ENCODE data around the gene DONSON. TPM values are rescaled to one million over a fixed set of nuclear protein-coding genes. Genes with fewer than 3 reads are reported as not detected.
"Not testable (repeated sequence)": the region's sequence is repeated elsewhere in the genome, so short reads cannot be mapped to it uniquely, and the experiment has no call there.

Gene DONSON, protein sequence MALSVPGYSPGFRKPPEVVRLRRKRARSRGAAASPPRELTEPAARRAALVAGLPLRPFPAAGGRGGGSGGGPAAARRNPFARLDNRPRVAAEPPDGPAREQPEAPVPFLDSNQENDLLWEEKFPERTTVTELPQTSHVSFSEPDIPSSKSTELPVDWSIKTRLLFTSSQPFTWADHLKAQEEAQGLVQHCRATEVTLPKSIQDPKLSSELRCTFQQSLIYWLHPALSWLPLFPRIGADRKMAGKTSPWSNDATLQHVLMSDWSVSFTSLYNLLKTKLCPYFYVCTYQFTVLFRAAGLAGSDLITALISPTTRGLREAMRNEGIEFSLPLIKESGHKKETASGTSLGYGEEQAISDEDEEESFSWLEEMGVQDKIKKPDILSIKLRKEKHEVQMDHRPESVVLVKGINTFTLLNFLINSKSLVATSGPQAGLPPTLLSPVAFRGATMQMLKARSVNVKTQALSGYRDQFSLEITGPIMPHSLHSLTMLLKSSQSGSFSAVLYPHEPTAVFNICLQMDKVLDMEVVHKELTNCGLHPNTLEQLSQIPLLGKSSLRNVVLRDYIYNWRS
- 5.0 TPM for total RNA-seq
- long read RNA-seq, partial matches to known transcripts = 0 of 10 reads
- long read RNA-seq, other reads (novel, unspliced or antisense) = 8 of 10 reads

DNA sequence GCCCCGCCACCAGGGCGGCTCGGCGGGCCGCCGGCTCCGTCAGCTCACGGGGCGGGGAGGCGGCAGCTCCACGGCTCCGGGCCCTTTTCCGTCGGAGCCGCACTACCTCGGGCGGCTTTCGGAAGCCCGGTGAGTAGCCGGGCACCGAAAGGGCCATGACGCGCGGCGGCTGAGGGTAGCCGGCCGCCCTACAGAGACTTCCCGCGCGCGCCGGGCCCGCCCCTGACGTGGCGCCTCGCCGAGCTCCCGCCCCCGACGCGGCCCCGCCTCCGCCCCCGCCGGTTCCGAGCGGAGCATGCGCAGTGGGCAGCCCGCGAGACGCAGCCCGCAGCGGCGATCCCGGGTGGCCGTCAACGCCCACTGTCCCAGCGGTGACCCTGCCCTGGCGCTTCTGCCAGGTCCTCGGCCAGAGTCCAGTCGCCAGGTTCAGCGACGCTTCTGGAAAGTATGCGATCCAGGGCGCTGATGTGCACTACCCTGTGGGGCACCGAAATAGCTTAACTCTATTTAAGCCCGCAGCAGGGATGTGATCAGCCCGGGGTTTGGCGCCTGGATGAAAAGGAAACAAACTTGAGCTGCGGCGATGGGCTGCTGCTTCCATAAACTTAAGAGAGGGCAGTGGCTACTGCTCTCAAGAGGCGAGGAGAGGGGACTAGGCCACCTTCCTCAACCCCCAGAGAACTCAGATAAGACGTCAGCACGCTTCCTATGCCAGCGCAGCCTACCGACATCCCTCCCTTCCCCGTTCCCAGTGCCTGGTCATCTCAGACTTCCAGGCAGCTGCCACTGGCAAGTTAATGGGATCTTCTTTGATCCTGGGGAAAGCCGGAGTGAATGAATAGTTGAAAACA lies at the start of gene DONSON:
Gene DONSON (minus strand): TSS at position 200 of the 851 bp plus-strand sequence. CDS start 43 bp downstream, at position 157.
- DNase-seq (peak; percentile 91), ATAC-seq (peak; percentile 99)
- Histone ChIP-seq H3K27ac (peak within 1 kb of the TSS; percentile 87), H3K27me3 (ENCODE audit: low read depth) (no peaks in the 10 kb centered on the region), H3K36me3 (no peaks in the 10 kb centered on the region), H3K4me1 (peaks cover 11% of the 10 kb centered on the region), H3K4me3 (peak within 1 kb of the TSS; percentile 83), H3K9me3 (no peaks in the 10 kb centered on the region)
- TF ChIP-seq, protein P1, sequence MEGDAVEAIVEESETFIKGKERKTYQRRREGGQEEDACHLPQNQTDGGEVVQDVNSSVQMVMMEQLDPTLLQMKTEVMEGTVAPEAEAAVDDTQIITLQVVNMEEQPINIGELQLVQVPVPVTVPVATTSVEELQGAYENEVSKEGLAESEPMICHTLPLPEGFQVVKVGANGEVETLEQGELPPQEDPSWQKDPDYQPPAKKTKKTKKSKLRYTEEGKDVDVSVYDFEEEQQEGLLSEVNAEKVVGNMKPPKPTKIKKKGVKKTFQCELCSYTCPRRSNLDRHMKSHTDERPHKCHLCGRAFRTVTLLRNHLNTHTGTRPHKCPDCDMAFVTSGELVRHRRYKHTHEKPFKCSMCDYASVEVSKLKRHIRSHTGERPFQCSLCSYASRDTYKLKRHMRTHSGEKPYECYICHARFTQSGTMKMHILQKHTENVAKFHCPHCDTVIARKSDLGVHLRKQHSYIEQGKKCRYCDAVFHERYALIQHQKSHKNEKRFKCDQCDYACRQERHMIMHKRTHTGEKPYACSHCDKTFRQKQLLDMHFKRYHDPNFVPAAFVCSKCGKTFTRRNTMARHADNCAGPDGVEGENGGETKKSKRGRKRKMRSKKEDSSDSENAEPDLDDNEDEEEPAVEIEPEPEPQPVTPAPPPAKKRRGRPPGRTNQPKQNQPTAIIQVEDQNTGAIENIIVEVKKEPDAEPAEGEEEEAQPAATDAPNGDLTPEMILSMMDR (IDR thresholded peaks at IDR 0.05) = no peak
- intact Hi-C loops (cut with DNase I) = no loop called here

DNA sequence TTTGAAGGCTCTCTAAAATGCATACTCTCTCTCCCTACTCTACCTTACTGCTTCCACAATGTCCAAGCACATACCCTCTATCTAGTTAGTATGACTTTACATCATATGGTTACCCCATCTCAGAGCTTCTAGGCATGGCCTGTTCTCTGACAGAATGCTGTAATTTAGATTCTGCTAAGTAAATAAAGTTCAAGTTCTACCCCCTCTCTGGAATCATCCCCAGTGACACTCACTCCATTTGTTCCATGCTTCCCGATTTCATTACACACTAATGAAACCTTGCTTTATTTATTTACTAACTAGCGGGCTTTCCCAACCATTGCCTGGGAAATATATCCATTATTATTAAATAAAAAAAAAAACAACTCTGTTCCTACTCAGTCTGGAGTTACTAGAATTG lies 45.8 kb upstream of the DONSON start:
- H3K4me1 ChIP-seq = no peaks in the 10 kb centered on the region
- H3K27me3 ChIP-seq (ENCODE audit: low read depth) = no peaks in the 10 kb centered on the region
- intact Hi-C loops (cut with DNase I) = no loop called here
- no peak for DNase-seq
- TF ChIP-seq, protein P1 (IDR thresholded peaks at IDR 0.05) = no peak
- H3K36me3 ChIP-seq = peaks cover 31% of the 10 kb centered on the region
- H3K9me3 ChIP-seq = no peaks in the 10 kb centered on the region
- H3K4me3 ChIP-seq = no peak overlapping the region
- ATAC-seq = no peak
- H3K27ac ChIP-seq = no peak overlapping the region

DNA sequence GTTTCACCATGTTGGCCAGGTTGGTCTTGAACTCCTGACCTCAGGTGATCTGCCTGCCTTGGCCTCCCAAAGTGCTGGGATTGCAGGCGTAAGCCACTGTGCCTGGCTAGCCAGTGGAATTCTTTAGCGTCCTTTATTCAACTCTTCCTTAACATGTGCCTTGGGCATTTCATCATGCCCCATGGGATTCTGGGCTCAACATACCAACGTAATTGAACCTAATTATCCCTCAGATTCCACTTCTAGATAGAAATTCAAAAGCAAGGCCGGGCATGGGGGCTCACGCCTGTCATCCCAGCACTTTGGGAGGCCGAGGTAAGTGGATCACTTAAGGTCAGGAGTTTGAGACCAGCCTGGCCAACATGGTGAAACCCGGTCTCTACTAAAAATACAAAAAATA lies 37.7 kb upstream of the DONSON start:
- DNase-seq; H3K27me3 ChIP-seq (ENCODE audit: low read depth); H3K27ac ChIP-seq; intact Hi-C loops (cut with DNase I); H3K4me1 ChIP-seq; H3K4me3 ChIP-seq; ATAC-seq; H3K9me3 ChIP-seq: not testable (repeated sequence)
- peaks cover 69% of the 10 kb centered on the region for H3K36me3 ChIP-seq

GRCh38 chr21:33622253-33622652 lies 33.8 kb upstream of the DONSON start:
- Histone ChIP-seq H3K9me3 (no peaks in the 10 kb centered on the region), H3K4me1 (no peaks in the 10 kb centered on the region), H3K27me3 (ENCODE audit: low read depth) (no peaks in the 10 kb centered on the region), H3K36me3 (peaks cover 63% of the 10 kb centered on the region), H3K4me3 (no peak overlapping the region), H3K27ac (no peak overlapping the region)
- TF ChIP-seq, protein P1 (IDR thresholded peaks at IDR 0.05) = no peak
- DNase-seq (no peak), ATAC-seq (no peak)
- intact Hi-C loops (cut with DNase I) = no loop called here

GRCh38 chr21:33619726-33620125 lies 31.2 kb upstream of the DONSON start:
- DNase-seq (no peak), ATAC-seq (no peak)
- intact Hi-C loops (cut with DNase I) = no loop called here
- no peaks in the 10 kb centered on the region for H3K9me3 ChIP-seq
- H3K4me3 ChIP-seq = no peak overlapping the region
- TF ChIP-seq, protein P1 (IDR thresholded peaks at IDR 0.05) = no peak
- H3K27ac ChIP-seq = no peak overlapping the region
- peaks cover 79% of the 10 kb centered on the region for H3K36me3 ChIP-seq
- no peaks in the 10 kb centered on the region for H3K4me1 ChIP-seq
- no peaks in the 10 kb centered on the region for H3K27me3 ChIP-seq (ENCODE audit: low read depth)
